Endothelial cell of umbilical vein (primary cell): Measurements from ENCODE around the gene FRMD4A. TPM values are rescaled to one million over a fixed set of nuclear protein-coding genes. Genes with fewer than 3 reads are reported as not detected.

ENCODE experiments used
- BruUV-seq: library from RNA; stranded (reverse); fragments of 400-500 nt; replicated peaks from 2 replicates; lab custom pipeline; 2021; lab: Mats Ljungman, UMichigan
- CTCF ChIA-PET: fragments of 300-600, 350-600 bp; sonication (Branson Sonifier 250); formaldehyde crosslinking; loops from one replicate; lab custom pipeline; 2021; ENCODE audit warnings: antibody characterized with exemption, inconsistent platforms; lab: Charles Lee
- POLR2A ChIA-PET: fragments of 300-600, 350-600 bp; sonication (Branson Sonifier 250); formaldehyde crosslinking; loops from one replicate; lab custom pipeline; 2021; ENCODE audit warnings: antibody characterized with exemption, inconsistent platforms; lab: Charles Lee
- DNase-seq: peaks from one replicate; pipeline ENCODE4 v3.0.0-alpha.2; 2011; ENCODE audit warnings: low read depth, low spot score
- FAIRE-seq: peaks from 2 replicates; lab custom pipeline; 2011; peaks lifted over from hg19 to GRCh38; lab: Jason Lieb, UNC
- H2AFZ ChIP-seq: 2 replicates; pipeline ENCODE4 v1.6.0; 2012; ENCODE audit warnings: low read depth, low read length, control low read depth, inconsistent platforms
- H3K27ac ChIP-seq: 2 replicates; pipeline ENCODE4 v1.5.1; 2011; ENCODE audit warnings: low read depth, mild to moderate bottlenecking, control low read depth, low read length, moderate library complexity; ENCODE audit not compliant: insufficient read depth
- H3K27me3 ChIP-seq, 2 experiments: 2 replicates each; pipeline versions ENCODE4 v1.6.0 to v1.6.1; 2011; ENCODE audit warnings: low read length in 2 of 2, mixed read lengths in 1 of 2; ENCODE audit not compliant: control insufficient read depth in 2 of 2, insufficient read depth in 2 of 2
- H3K36me3 ChIP-seq, 2 experiments: 2 replicates in 1 of 2; 3 replicates in 1 of 2; pipeline ENCODE4 v1.5.1; 2011; ENCODE audit warnings: low read length in 2 of 2, mild to moderate bottlenecking in 1 of 2, moderate library complexity in 1 of 2; ENCODE audit not compliant: control insufficient read depth in 2 of 2, insufficient read depth in 2 of 2; ENCODE audit errors: extremely low read depth in 1 of 2
- H3K4me1 ChIP-seq: 3 replicates; pipeline ENCODE4 v1.5.1; 2011; ENCODE audit warnings: mild to moderate bottlenecking, low read length; ENCODE audit not compliant: control insufficient read depth, insufficient read depth; ENCODE audit errors: extremely low read depth
- H3K4me2 ChIP-seq: 2 replicates; pipeline ENCODE4 v1.6.1; 2011; ENCODE audit warnings: low read length, control low read depth, mixed read lengths; ENCODE audit not compliant: insufficient read depth
- H3K4me3 ChIP-seq, 3 experiments: fragments of 200-600 bp in 1 of 3; sonication (generic), shearing (Covaris generic) in 1 of 3; replicated peaks in 1 of 3; 2 replicates each; pipeline ENCODE4 v1.5.1; 2011 to 2016; ENCODE audit warnings: control low read depth in 3 of 3, low read length in 3 of 3, mild to moderate bottlenecking in 2 of 3, inconsistent platforms in 1 of 3, low read depth in 1 of 3, moderate library complexity in 1 of 3; ENCODE audit not compliant: insufficient read depth in 1 of 3
- H3K79me2 ChIP-seq: 2 replicates; pipeline ENCODE4 v1.6.0; 2012; ENCODE audit warnings: low read length, inconsistent platforms; ENCODE audit not compliant: control insufficient read depth, insufficient read depth
- H3K9ac ChIP-seq: replicated peaks from 2 replicates; pipeline ENCODE3; 2011; ENCODE audit warnings: low read length, control low read depth; ENCODE audit not compliant: insufficient read depth; ENCODE audit errors: extremely low read depth
- H3K9me1 ChIP-seq: replicated peaks from 3 replicates; pipeline ENCODE4 v1.6.0; 2011; ENCODE audit warnings: mild to moderate bottlenecking, low read length; ENCODE audit not compliant: control insufficient read depth, insufficient read depth; ENCODE audit errors: extremely low read depth
- H3K9me3 ChIP-seq: replicated peaks from 2 replicates; pipeline ENCODE4 v1.5.1; 2012; ENCODE audit warnings: low read length, inconsistent platforms; ENCODE audit not compliant: control insufficient read depth, insufficient read depth
- H4K20me1 ChIP-seq: replicated peaks from 2 replicates; pipeline ENCODE3; 2011; ENCODE audit warnings: mild to moderate bottlenecking, low read length; ENCODE audit not compliant: control insufficient read depth, insufficient read depth; ENCODE audit errors: extremely low read depth
- EZH2 ChIP-seq: IDR thresholded peaks from 2 replicates; pipeline ENCODE4 v1.6.1; 2012; ENCODE audit warnings: borderline replicate concordance, low read depth, mild to moderate bottlenecking, moderate library complexity, low read length, inconsistent platforms; ENCODE audit not compliant: severe bottlenecking
- FOS ChIP-seq: IDR thresholded peaks from 2 replicates; pipeline ENCODE4 v1.6.1; 2011; ENCODE audit warnings: mild to moderate bottlenecking, low read length, moderate library complexity, borderline replicate concordance; ENCODE audit not compliant: insufficient read depth
- GATA2 ChIP-seq: IDR thresholded peaks from 2 replicates; pipeline ENCODE4 v1.7.0; 2011; ENCODE audit warnings: low read depth, mild to moderate bottlenecking, moderate library complexity, mixed read lengths, low read length; ENCODE audit not compliant: insufficient read length, insufficient read depth
- JUN ChIP-seq: IDR thresholded peaks from 2 replicates; pipeline ENCODE4 v1.6.1; 2011; ENCODE audit warnings: borderline replicate concordance, low read depth; ENCODE audit not compliant: insufficient read length, insufficient read depth
- MYC ChIP-seq: IDR thresholded peaks from one replicate; pipeline ENCODE4 v1.6.1; 2011; ENCODE audit warnings: mild to moderate bottlenecking, low read depth, low read length
- POLR2A ChIP-seq: IDR thresholded peaks from 2 replicates; pipeline ENCODE4 v1.6.1; 2012; ENCODE audit warnings: low read depth, mild to moderate bottlenecking, control low read depth, low read length
- POLR2AphosphoS5 ChIP-seq: IDR thresholded peaks from 2 replicates; pipeline ENCODE4 v1.6.1; 2012; ENCODE audit warnings: low read depth, mild to moderate bottlenecking, control low read depth, low read length, moderate library complexity; ENCODE audit not compliant: insufficient read depth
- dilution Hi-C: fragments of 300-500 bp; cut with MboI; formaldehyde crosslinking; loops from one replicate; pipeline ENCODE4 v1.15.0; 2019; ENCODE audit warnings: low sequenced_read_pairs; ENCODE audit not compliant: extremely low pct_ligation_motif_present
- intact Hi-C: fragments of 100-400 bp; cut with micrococcal nuclease; formaldehyde crosslinking; loops from one replicate; pipeline ENCODE4 v1.10.0; 2022
- polyA plus RNA-seq, 4 experiments: library from polyadenylated mRNA; depleted of rRNA in 3 of 4; stranded (reverse) in 3 of 4; unstranded in 1 of 4; fragments of >200 nt; gene quantifications; 2 replicates each; pipeline versions ENCODE4 v1.2.1 to v1.2.3, GENCODE V29; 2011 to 2012; ENCODE audit warnings: missing spikeins in 1 of 4
- total RNA-seq: library from RNA; stranded (reverse); gene quantifications from 2 replicates; pipeline ENCODE4 v1.2.3, GENCODE V29; 2021
- TF ChIP-seq, protein P1 (sequence below), 2 donors: IDR thresholded peaks; 1 replicate in 1 of 2; 2 replicates in 1 of 2; pipeline ENCODE4 v1.5.1; 2011; ENCODE audit warnings: low read length in 2 of 2, mild to moderate bottlenecking in 2 of 2, moderate library complexity in 2 of 2, control low read depth in 1 of 2, inconsistent platforms in 1 of 2, low read depth in 1 of 2; ENCODE audit not compliant: insufficient read depth in 1 of 2; ENCODE audit errors: extremely low read depth in 1 of 2
- TF ChIP-seq, protein P2 (sequence below): IDR thresholded peaks from 2 replicates; pipeline ENCODE4 v1.6.1; 2011; ENCODE audit not compliant: insufficient read depth, insufficient read length

The FRMD4A gene
- total and polyA plus RNA-seq, 2 donors (not counting 3 experiments of a cell fraction or from before 2014, with no cell fraction given), result 123 to 148 TPM

DNA sequence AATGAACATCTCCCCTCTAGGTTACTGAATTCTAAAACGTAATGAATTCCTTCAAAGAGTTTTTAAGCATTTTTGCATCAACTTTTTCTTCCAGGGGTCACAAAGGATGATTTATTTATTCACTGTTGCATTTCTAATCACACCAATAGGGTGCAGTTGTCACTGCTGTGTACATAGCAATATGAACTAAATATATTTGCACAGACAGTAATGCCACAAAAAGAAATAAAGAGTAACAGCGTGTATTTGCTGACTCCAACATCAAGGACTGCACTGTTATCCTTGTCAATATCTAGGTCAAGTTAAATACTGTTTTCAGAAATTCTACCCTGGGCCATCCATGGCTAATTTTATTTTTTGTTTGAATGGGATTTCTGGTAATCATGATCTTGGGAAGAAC is 138.0 kb downstream of the FRMD4A start:
- no peak overlapping the region for H2AFZ ChIP-seq
- no peaks in the 10 kb centered on the region for H3K79me2 ChIP-seq
- H4K20me1 ChIP-seq, result no peaks in the 10 kb centered on the region
- no peaks in the 10 kb centered on the region for H3K9me3 ChIP-seq
- no peak for DNase-seq
- ChIA-PET CTCF (interaction anchor here (1.0 to 1.4 kb wide), 3 partner anchors 8 to 286 kb away, joined by 3 to 4 read pairs (median 3); no protein-coding TSS in a partner anchor), POLR2A (no interaction called here)
- H3K4me2 ChIP-seq, result no peak overlapping the region
- no peak overlapping the region for H3K27ac ChIP-seq
- no TSS peak for BruUV-seq
- TF ChIP-seq, protein P1, sequence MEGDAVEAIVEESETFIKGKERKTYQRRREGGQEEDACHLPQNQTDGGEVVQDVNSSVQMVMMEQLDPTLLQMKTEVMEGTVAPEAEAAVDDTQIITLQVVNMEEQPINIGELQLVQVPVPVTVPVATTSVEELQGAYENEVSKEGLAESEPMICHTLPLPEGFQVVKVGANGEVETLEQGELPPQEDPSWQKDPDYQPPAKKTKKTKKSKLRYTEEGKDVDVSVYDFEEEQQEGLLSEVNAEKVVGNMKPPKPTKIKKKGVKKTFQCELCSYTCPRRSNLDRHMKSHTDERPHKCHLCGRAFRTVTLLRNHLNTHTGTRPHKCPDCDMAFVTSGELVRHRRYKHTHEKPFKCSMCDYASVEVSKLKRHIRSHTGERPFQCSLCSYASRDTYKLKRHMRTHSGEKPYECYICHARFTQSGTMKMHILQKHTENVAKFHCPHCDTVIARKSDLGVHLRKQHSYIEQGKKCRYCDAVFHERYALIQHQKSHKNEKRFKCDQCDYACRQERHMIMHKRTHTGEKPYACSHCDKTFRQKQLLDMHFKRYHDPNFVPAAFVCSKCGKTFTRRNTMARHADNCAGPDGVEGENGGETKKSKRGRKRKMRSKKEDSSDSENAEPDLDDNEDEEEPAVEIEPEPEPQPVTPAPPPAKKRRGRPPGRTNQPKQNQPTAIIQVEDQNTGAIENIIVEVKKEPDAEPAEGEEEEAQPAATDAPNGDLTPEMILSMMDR (IDR thresholded peaks at IDR 0.05; ENCODE audit: extremely low read depth in 1 of 2, insufficient read depth in 1 of 2, low read depth in 1 of 2, low read length in 2 of 2), result no peak
- TF ChIP-seq EZH2 (no peak), POLR2A (no peak), MYC (no peak), GATA2 (no peak), FOS (no peak), POLR2AphosphoS5 (no peak), JUN (no peak)
- TF ChIP-seq, protein P2, sequence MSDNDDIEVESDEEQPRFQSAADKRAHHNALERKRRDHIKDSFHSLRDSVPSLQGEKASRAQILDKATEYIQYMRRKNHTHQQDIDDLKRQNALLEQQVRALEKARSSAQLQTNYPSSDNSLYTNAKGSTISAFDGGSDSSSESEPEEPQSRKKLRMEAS, result no peak
- no peak for FAIRE-seq
- H3K4me3 ChIP-seq, result no peak overlapping the region
- peaks cover 20 to 45% of the 10 kb centered on the region in 2 experiments for H3K27me3 ChIP-seq
- no peaks in the 10 kb centered on the region for H3K4me1 ChIP-seq
- no peaks in the 10 kb centered on the region for H3K36me3 ChIP-seq
- dilution Hi-C loops, result no loop called here
- H3K9me1 ChIP-seq, result no peaks in the 10 kb centered on the region
- no peak overlapping the region for H3K9ac ChIP-seq
- intact Hi-C loops, result no loop called here
